Right lobe of liver (tissue), 6 donors: ENCODE data around the gene QTRT2. TPM values are rescaled to one million over a fixed set of nuclear protein-coding genes. Genes with fewer than 3 reads are reported as not detected.

ENCODE experiments used
- ATAC-seq, 4 donors: fragments of 200-7000 bp; cut with Tn5 transposase; one replicate each; pipeline ENCODE4 v1.9.1; 2020; ENCODE audit warnings: mild to moderate bottlenecking in 4 of 4, moderate library complexity in 4 of 4
- DNase-seq, 3 donors: peaks; one replicate each; pipeline ENCODE4 v3.0.0-alpha.2; 2020
- H3K27ac ChIP-seq, 3 donors: fragments of 200-600 bp; one replicate each; pipeline ENCODE4 v1.8.0; 2022
- H3K27me3 ChIP-seq, 2 donors: fragments of 200-600 bp; one replicate each; pipeline ENCODE4 v1.8.0; 2022
- H3K36me3 ChIP-seq, 4 donors: fragments of 200-600 bp; sonication (generic) in 1 of 4; one replicate each; pipeline versions ENCODE4 v1.5.1 to v1.8.0; 2017 to 2022; ENCODE audit warnings: control low read depth in 1 of 4
- H3K4me1 ChIP-seq, 4 donors: fragments of 200-600 bp; sonication (generic) in 1 of 4; one replicate each; pipeline versions ENCODE4 v1.5.1 to v1.8.0; 2017 to 2022; ENCODE audit warnings: control low read depth in 1 of 4
- H3K4me3 ChIP-seq, 3 donors: fragments of 200-600 bp; one replicate each; pipeline ENCODE4 v1.8.0; 2022
- H3K9me3 ChIP-seq, 4 donors: fragments of 200-600 bp; sonication (generic) in 1 of 4; one replicate each; pipeline versions ENCODE4 v1.5.1 to v1.8.0; 2017 to 2022; ENCODE audit warnings: control low read depth in 1 of 4
- POLR2A ChIP-seq: fragments of 450-650 bp; IDR thresholded peaks from one replicate; pipeline ENCODE4 v1.6.1; 2017; ENCODE audit warnings: antibody characterized with exemption, mild to moderate bottlenecking
- WGBS: methylation state at CpG from one replicate; pipeline ENCODE4 v1.1.6; 2018; ENCODE audit warnings: low coverage, low lambda C conversion rate; ENCODE audit not compliant: insufficient coverage; ENCODE audit errors: missing lambda C conversion rate; 5-methylcytosine and 5-hydroxymethylcytosine counted together
- intact Hi-C, 2 donors: fragments of 100-400 bp; cut with DNase I; formaldehyde crosslinking; loops; one replicate each; pipeline versions ENCODE4 v1.11.2 to v1.14.1; 2022
- total RNA-seq, 6 experiments: library from RNA; depleted of rRNA in 2 of 6; stranded (reverse); fragments of >200 nt in 2 of 6; fragmentation: NEBNext Ultra II Directional in 3 of 6; extraction: Animal tissue kit (Norgen Biotek cat#: 25700) in 3 of 6; gene quantifications; one replicate each; pipeline versions ENCODE4 v1.1.0 to v1.2.4, GENCODE V29; 2016 to 2023
- TF ChIP-seq, protein P1 (sequence below), 4 donors: fragments of 200-600 bp in 3 of 4; fragments of 450-650 bp in 1 of 4; IDR thresholded peaks; one replicate each; pipeline versions ENCODE4 v1.5.1 to v1.8.0; 2016 to 2022; ENCODE audit warnings: antibody characterized with exemption in 4 of 4, mild to moderate bottlenecking in 2 of 4
- donor health status: DM: no; HTN: yes; CAD: no.
- donor health status: DM: no; HTN: no; CAD: no.
- donor health status: DM: no; HTN: no; CAD: no.
- donor health status: DM: no; HTN: yes; CAD: no.
- donor health status: DM: no; HTN: yes; CAD: no.

The QTRT2 gene
- total RNA-seq, 6 experiments from 2014 or later: 6.3 to 9.8 (median 7.8) TPM

DNA sequence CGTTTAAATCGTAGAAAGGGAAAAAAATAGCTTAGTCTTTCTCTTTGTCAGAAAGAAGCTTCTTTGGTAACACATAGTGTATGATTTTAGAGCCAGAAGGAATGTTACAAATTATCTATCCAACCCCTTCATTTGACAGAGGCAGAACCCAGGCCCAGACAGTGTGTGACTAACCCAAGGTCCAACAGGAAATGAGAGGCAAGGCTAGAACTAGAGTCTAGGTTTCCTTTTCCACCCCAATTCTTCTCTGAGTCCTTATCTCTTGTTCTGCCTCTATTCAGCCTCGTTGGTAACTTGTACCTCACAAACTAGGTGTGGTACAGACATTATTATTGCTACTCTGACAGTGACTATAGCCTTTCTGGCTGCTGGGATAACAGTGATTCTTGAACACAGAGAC, 39.3 kb downstream of the QTRT2 start:
- TF ChIP-seq, protein P1, sequence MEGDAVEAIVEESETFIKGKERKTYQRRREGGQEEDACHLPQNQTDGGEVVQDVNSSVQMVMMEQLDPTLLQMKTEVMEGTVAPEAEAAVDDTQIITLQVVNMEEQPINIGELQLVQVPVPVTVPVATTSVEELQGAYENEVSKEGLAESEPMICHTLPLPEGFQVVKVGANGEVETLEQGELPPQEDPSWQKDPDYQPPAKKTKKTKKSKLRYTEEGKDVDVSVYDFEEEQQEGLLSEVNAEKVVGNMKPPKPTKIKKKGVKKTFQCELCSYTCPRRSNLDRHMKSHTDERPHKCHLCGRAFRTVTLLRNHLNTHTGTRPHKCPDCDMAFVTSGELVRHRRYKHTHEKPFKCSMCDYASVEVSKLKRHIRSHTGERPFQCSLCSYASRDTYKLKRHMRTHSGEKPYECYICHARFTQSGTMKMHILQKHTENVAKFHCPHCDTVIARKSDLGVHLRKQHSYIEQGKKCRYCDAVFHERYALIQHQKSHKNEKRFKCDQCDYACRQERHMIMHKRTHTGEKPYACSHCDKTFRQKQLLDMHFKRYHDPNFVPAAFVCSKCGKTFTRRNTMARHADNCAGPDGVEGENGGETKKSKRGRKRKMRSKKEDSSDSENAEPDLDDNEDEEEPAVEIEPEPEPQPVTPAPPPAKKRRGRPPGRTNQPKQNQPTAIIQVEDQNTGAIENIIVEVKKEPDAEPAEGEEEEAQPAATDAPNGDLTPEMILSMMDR (IDR thresholded peaks at IDR 0.05): no peak
- no peak for TF ChIP-seq POLR2A
- DNase-seq (no peak), ATAC-seq (no peak)
- Histone ChIP-seq H3K27ac (no peak overlapping the region), H3K27me3 (no peaks in the 10 kb centered on the region), H3K36me3 (no peaks in the 10 kb centered on the region), H3K9me3 (no peaks in the 10 kb centered on the region), H3K4me3 (no peak overlapping the region), H3K4me1 (no peaks in the 10 kb centered on the region)
- intact Hi-C loops: no loop called here
- WGBS: 55% methylated on average over 3 of the region's 3 CpGs

DNA sequence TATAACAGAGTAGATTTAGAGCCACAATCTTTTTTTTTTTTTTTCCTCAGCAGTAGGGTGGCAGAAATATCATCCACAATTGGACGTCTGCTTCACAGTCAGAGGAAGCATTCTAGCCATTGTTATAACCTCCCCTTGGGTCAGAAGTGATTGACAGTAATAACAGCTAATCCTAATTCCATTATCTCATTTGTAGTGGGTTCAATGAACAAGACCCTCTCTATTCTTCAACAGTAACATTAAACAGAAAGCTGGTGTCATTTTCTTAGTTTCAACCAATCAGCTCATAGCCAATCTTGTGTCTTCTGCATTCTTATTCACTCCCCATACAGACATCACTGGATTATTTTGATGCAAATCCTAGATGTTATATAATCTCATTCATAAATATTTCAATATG, 44.6 kb downstream of the QTRT2 start:
- ATAC-seq: no peak
- no peaks in the 10 kb centered on the region for H3K27me3 ChIP-seq
- WGBS: 35% methylated on average over 1 of the region's 1 CpG

DNA sequence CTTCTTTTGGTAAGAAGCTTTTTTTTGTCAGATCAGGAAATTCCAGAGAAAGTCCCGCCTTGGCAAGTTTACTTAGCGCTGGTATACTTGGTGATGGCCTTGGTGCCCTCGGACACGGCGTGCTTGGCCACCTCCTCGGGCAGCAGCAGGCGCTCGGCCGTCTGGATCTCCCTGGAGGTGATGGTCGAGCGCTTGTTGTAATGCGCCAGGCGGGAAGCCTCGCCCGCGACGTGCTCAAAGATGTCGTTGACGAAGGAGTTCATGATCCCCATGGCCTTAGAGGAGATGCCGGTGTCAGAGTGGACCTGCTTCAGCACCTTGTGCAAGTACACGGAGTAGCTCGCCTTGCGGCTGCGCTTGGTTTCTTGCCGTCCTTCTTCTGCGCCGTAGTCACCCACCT, 46.6 kb downstream of the QTRT2 start:
- TF ChIP-seq, protein P1 (IDR thresholded peaks at IDR 0.05): no peak
- no peak for TF ChIP-seq POLR2A
- ATAC-seq: no peak
- H3K36me3 ChIP-seq: no peaks in the 10 kb centered on the region
- no peaks in the 10 kb centered on the region for H3K27me3 ChIP-seq
- no peaks in the 10 kb centered on the region for H3K4me1 ChIP-seq
- no peak overlapping the region for H3K4me3 ChIP-seq
- intact Hi-C loops: no loop called here
- no peaks in the 10 kb centered on the region for H3K9me3 ChIP-seq
- 95% methylated on average over 8 of the region's 27 CpGs for WGBS
- no peak for DNase-seq
- H3K27ac ChIP-seq: no peak overlapping the region

More for the DNA sequence above, 44.6 kb downstream of the QTRT2 start:
- TF ChIP-seq, protein P1 (IDR thresholded peaks at IDR 0.05): no peak
- no peak for TF ChIP-seq POLR2A
- Histone ChIP-seq H3K27ac (no peak overlapping the region), H3K4me1 (no peaks in the 10 kb centered on the region), H3K4me3 (no peak overlapping the region), H3K36me3 (no peaks in the 10 kb centered on the region), H3K9me3 (no peaks in the 10 kb centered on the region)
- intact Hi-C loops: no loop called here
- no peak for DNase-seq

DNA sequence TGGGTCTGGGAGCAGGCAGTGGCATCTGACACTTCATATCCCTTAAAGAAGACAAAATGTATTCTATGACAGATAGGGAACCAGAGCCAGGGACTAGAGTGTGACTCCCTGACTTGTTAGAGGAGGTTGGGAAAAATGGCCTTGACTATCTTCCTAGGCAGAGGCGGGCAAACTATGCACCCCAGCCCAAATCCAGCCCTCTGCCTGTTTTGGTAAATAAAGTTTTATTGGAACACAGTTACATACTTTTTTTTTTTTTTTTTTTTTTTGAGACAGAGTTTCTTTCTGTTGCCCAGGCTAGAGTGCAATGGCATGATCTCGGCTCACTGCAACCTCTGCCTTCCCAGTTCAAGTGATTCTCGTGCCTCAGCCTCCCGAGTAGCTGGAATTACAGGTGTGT, 47.3 kb downstream of the QTRT2 start:
- Histone ChIP-seq H3K27ac (no peak overlapping the region), H3K9me3 (no peaks in the 10 kb centered on the region), H3K4me3 (no peak overlapping the region), H3K36me3 (no peaks in the 10 kb centered on the region), H3K27me3 (no peaks in the 10 kb centered on the region), H3K4me1 (no peaks in the 10 kb centered on the region)
- ATAC-seq (no peak), DNase-seq (no peak)
- 100% methylated on average over 1 of the region's 4 CpGs for WGBS
- TF ChIP-seq, protein P1 (IDR thresholded peaks at IDR 0.05): no peak
- no peak for TF ChIP-seq POLR2A
- intact Hi-C loops: no loop called here

DNA sequence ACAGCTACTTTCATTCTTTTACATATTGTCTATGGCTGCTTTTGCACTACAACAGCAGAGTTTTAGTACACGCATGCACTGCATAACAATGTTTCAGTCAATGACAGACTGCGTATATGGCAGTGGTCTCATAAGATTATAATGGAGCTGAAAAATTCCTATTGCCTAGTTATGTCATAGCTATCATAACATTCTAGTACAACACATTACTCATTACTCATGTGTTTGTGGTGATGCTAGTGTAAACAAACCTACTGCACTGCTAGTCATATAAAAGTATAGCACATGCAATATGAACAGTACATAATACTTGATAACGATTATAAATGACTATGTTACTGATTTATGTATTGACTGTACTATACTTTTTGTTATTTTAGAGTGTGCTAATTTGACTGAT, 47.9 kb downstream of the QTRT2 start:
- Histone ChIP-seq H3K27me3 (no peaks in the 10 kb centered on the region), H3K27ac (no peak overlapping the region), H3K36me3 (no peaks in the 10 kb centered on the region), H3K4me3 (no peak overlapping the region), H3K4me1 (no peaks in the 10 kb centered on the region), H3K9me3 (no peaks in the 10 kb centered on the region)
- 83% methylated on average over 3 of the region's 3 CpGs for WGBS
- intact Hi-C loops: no loop called here
- ATAC-seq (no peak), DNase-seq (no peak)
- TF ChIP-seq POLR2A: no peak
- TF ChIP-seq, protein P1 (IDR thresholded peaks at IDR 0.05): no peak
